IMR-90 (cell line): ENCODE data around the gene NFIX. TPM values are rescaled to one million over a fixed set of nuclear protein-coding genes. Genes with fewer than 3 reads are reported as not detected.

ENCODE experiments used
- ATAC-seq: fragments of 200-7000 bp; cut with Tn5 transposase; 2 replicates; pipeline ENCODE4 v1.9.1; 2020; ENCODE audit warnings: low read depth, mild to moderate bottlenecking, moderate library complexity
- BruUV-seq: library from RNA; stranded (reverse); fragments of 400-500 nt; replicated peaks from 2 replicates; lab custom pipeline; 2021; lab: Mats Ljungman, UMichigan
- CTCF ChIA-PET: fragments of 300-600 bp; formaldehyde crosslinking; extraction: SDS; loops from one replicate; lab custom pipeline; 2021; ENCODE audit warnings: antibody characterized with exemption; lab: Yijun Ruan, JAX
- POLR2A ChIA-PET: fragments of 300-600 bp; sonication (Branson Sonifier 250); formaldehyde crosslinking; loops from one replicate; lab custom pipeline; 2022; ENCODE audit warnings: antibody characterized with exemption; ENCODE audit not compliant: unreplicated experiment; lab: Charles Lee
- DNase-seq: peaks from one replicate; pipeline ENCODE4 v3.0.0; 2013
- H2AFZ ChIP-seq: replicated peaks from 2 replicates; pipeline ENCODE3; 2013; ENCODE audit warnings: low read length, mild to moderate bottlenecking; ENCODE audit not compliant: poor library complexity
- H2AK5ac ChIP-seq: 2 replicates; pipeline ENCODE4 v1.6.1; 2013; ENCODE audit warnings: low read depth, low read length, inconsistent platforms
- H2AK9ac ChIP-seq: replicated peaks from 2 replicates; pipeline ENCODE3; 2013; ENCODE audit warnings: mild to moderate bottlenecking, low read depth, low read length, moderate library complexity; ENCODE audit not compliant: poor library complexity
- H2BK120ac ChIP-seq: 2 replicates; pipeline ENCODE4 v1.6.1; 2013; ENCODE audit warnings: low read depth, low read length, inconsistent platforms
- H2BK15ac ChIP-seq: 3 replicates; pipeline ENCODE4 v1.6.1; 2013; ENCODE audit warnings: low read depth, low read length, inconsistent platforms
- H2BK20ac ChIP-seq: 2 replicates; pipeline ENCODE4 v1.6.1; 2013; ENCODE audit warnings: low read depth, mild to moderate bottlenecking, inconsistent platforms, low read length, moderate library complexity
- H2BK5ac ChIP-seq: 2 replicates; pipeline ENCODE4 v1.6.1; 2013; ENCODE audit warnings: mild to moderate bottlenecking, low read depth, low read length, inconsistent platforms; ENCODE audit not compliant: poor library complexity, severe bottlenecking
- H3K14ac ChIP-seq: replicated peaks from 2 replicates; pipeline ENCODE4 v1.6.1; 2013; ENCODE audit warnings: low read depth, low read length, inconsistent platforms
- H3K18ac ChIP-seq: 2 replicates; pipeline ENCODE4 v1.6.1; 2013; ENCODE audit warnings: low read depth, low read length, control low read depth
- H3K23ac ChIP-seq: 2 replicates; pipeline ENCODE4 v1.6.1; 2013; ENCODE audit warnings: low read depth, low read length, inconsistent platforms
- H3K27ac ChIP-seq: 2 replicates; pipeline ENCODE4 v1.5.1; 2013; ENCODE audit warnings: mild to moderate bottlenecking, control low read depth, low read length; ENCODE audit not compliant: insufficient read depth
- H3K27me3 ChIP-seq: 2 replicates; pipeline ENCODE4 v1.6.1; 2013; ENCODE audit warnings: low read length; ENCODE audit not compliant: control insufficient read depth, insufficient read depth
- H3K36me3 ChIP-seq: 2 replicates; pipeline ENCODE4 v1.6.1; 2013; ENCODE audit warnings: low read length, mixed read lengths; ENCODE audit not compliant: control insufficient read depth, insufficient read depth
- H3K4ac ChIP-seq: 2 replicates; pipeline ENCODE4 v1.6.1; 2013; ENCODE audit warnings: low read depth, low read length, inconsistent platforms
- H3K4me1 ChIP-seq: 2 replicates; pipeline ENCODE4 v1.6.1; 2013; ENCODE audit warnings: low read length, mixed read lengths; ENCODE audit not compliant: control insufficient read depth, insufficient read depth
- H3K4me2 ChIP-seq: 2 replicates; pipeline ENCODE4 v1.6.1; 2013; ENCODE audit warnings: low read depth, mild to moderate bottlenecking, control low read depth, low read length, moderate library complexity
- H3K4me3 ChIP-seq: 2 replicates; pipeline ENCODE4 v1.5.1; 2013; ENCODE audit warnings: low read depth, mild to moderate bottlenecking, control low read depth, low read length, moderate library complexity; ENCODE audit not compliant: insufficient read depth
- H3K56ac ChIP-seq: 2 replicates; pipeline ENCODE4 v1.6.1; 2013; ENCODE audit warnings: low read length, inconsistent platforms; ENCODE audit not compliant: insufficient read depth; ENCODE audit errors: extremely low read depth
- H3K79me1 ChIP-seq, 2 experiments: 2 replicates each; pipeline ENCODE4 v1.6.1; 2013; ENCODE audit warnings: low read length in 2 of 2, inconsistent platforms in 1 of 2, low read depth in 1 of 2
- H3K9ac ChIP-seq: 2 replicates; pipeline ENCODE4 v1.6.1; 2013; ENCODE audit warnings: low read depth, low read length, control low read depth
- H3K9me1 ChIP-seq: 2 replicates; pipeline ENCODE4 v1.6.1; 2013; ENCODE audit warnings: low read length, inconsistent platforms; ENCODE audit not compliant: insufficient read depth
- H3K9me3 ChIP-seq: 2 replicates; pipeline ENCODE4 v1.6.1; 2013; ENCODE audit warnings: low read length; ENCODE audit not compliant: control insufficient read depth, insufficient read depth
- H4K20me1 ChIP-seq: 2 replicates; pipeline ENCODE4 v1.6.1; 2013; ENCODE audit warnings: low read length, inconsistent platforms; ENCODE audit not compliant: insufficient read depth
- H4K5ac ChIP-seq: 2 replicates; pipeline ENCODE4 v1.6.1; 2013; ENCODE audit warnings: mild to moderate bottlenecking, low read depth, low read length, control low read depth
- H4K8ac ChIP-seq, 2 experiments: 2 replicates each; pipeline ENCODE4 v1.6.1; 2013; ENCODE audit warnings: low read depth in 2 of 2, low read length in 2 of 2, control low read depth in 1 of 2, inconsistent platforms in 1 of 2
- H4K91ac ChIP-seq: 2 replicates; pipeline ENCODE4 v1.6.1; 2013; ENCODE audit warnings: low read depth, low read length, inconsistent platforms; ENCODE audit not compliant: insufficient read depth
- CEBPB ChIP-seq: IDR thresholded peaks from 2 replicates; pipeline ENCODE4 v1.6.1; 2012; ENCODE audit warnings: low read depth, low read length, improper control_type of control experiment
- CTCF ChIP-seq: conservative IDR thresholded peaks from 2 replicates; pipeline ENCODE4 v1.5.1; 2012; ENCODE audit warnings: mild to moderate bottlenecking, low read depth, low read length, improper control_type of control experiment
- MAZ ChIP-seq: IDR thresholded peaks from 2 replicates; pipeline ENCODE4 v1.6.1; 2012; ENCODE audit warnings: low read depth, mild to moderate bottlenecking, low read length, improper control_type of control experiment, moderate library complexity, borderline replicate concordance
- SMC3 ChIP-seq: fragments of 150-350 bp; IDR thresholded peaks from 2 replicates; pipeline ENCODE4 v1.6.1; 2016; ENCODE audit warnings: low read depth, mild to moderate bottlenecking, antibody characterized with exemption, low read length, moderate library complexity
- WGBS, 2 experiments: methylation state at CpG; one replicate each; pipeline versions ENCODE4 v1.1.5 to v1.1.7; 2013; ENCODE audit warnings: missing lambda C conversion rate in 2 of 2; ENCODE audit not compliant: insufficient read length in 1 of 2; ENCODE audit errors: extremely low coverage in 2 of 2; 5-methylcytosine and 5-hydroxymethylcytosine counted together
- dilution Hi-C: fragments of 300-500 bp; cut with HindIII; formaldehyde crosslinking; loops from one replicate; pipeline ENCODE4 v1.14.3; 2018; ENCODE audit warnings: low sequenced_read_pairs; ENCODE audit not compliant: unreplicated experiment
- in situ Hi-C: fragments of 300-500 bp; cut with MboI; formaldehyde crosslinking; loops from 3 replicates; pipeline ENCODE4 v1.14.3; 2019; ENCODE audit warnings: low sequenced_read_pairs, inconsistent platforms, mixed read lengths
- intact Hi-C: fragments of 100-400 bp; cut with micrococcal nuclease; formaldehyde crosslinking; loops from 2 replicates; pipeline ENCODE4 v1.10.0; 2022
- polyA plus RNA-seq, 3 experiments: library from polyadenylated mRNA; depleted of rRNA; stranded (reverse); fragments of >200 nt; gene quantifications; 2 replicates each; pipeline ENCODE4 v1.2.3, GENCODE V29; 2012; ENCODE audit warnings: low replicate concordance in 1 of 3
- total RNA-seq: library from RNA; depleted of rRNA; stranded (reverse); fragments of >200 nt; gene quantifications from 2 replicates; pipeline ENCODE4 v1.2.3, GENCODE V29; 2012

The NFIX gene
- total and polyA plus RNA-seq, 2 of the 4 experiments (the other 2 are of a cell fraction), result 10.2 to 47.7 TPM

GRCh38 chr19:13091400-13092157 is 96.3 kb downstream of the NFIX start:
- H3K9ac ChIP-seq, result peak overlapping the region; percentile 42; the same call in 1 of the 2 replicates
- no peaks in the 10 kb centered on the region for H3K9me3 ChIP-seq
- H2BK20ac ChIP-seq, result no peak overlapping the region
- H3K56ac ChIP-seq, result no peak overlapping the region
- TF ChIP-seq CTCF (peak; percentile 23; the same call in 1 of the 2 replicates), MAZ (peak; percentile 74; the same call in 1 of the 2 replicates), SMC3 (no peak), CEBPB (peak; percentile 65)
- H2AK9ac ChIP-seq, result peak overlapping the region; percentile 91
- no peak overlapping the region; the same call in 2 of the 3 replicates for H2BK15ac ChIP-seq
- 0 out of 4 replicates have a peak overlapping the region, but pooled peaks of 1 of the 2 experiments have one; percentile 44 for H4K8ac ChIP-seq
- peaks cover 33% of the 10 kb centered on the region for H3K36me3 ChIP-seq
- intact Hi-C loops, result no loop called here
- H2AK5ac ChIP-seq, result peak overlapping the region; percentile 82
- 0 out of 4 replicates have a peak, but pooled peaks cover 0 to 4% of the 10 kb centered on the region in 2 experiments for H3K79me1 ChIP-seq
- H4K5ac ChIP-seq, result no peak overlapping the region
- peaks cover 9% of the 10 kb centered on the region; the same call in 1 of the 2 replicates for H3K4me1 ChIP-seq
- BruUV-seq, result no TSS peak
- ChIA-PET CTCF (interaction anchor here (1.5 to 1.6 kb wide), 2 partner anchors 31 to 114 kb away, joined by 3 to 6 read pairs; no protein-coding TSS in a partner anchor), POLR2A (interaction anchor here (0.7 kb wide), 2 partner anchors 58 to 62 kb away, joined by 7 read pairs; no protein-coding TSS in a partner anchor)
- WGBS, 2 experiments, result 73% methylated on average over 6 of the region's 25 CpGs; no CpG with 5 or more reads in 1 of the 2 experiments
- peak overlapping the region; percentile 46; the same call in 1 of the 2 replicates for H3K27ac ChIP-seq
- dilution Hi-C loops, result no loop called here
- H3K4me3 ChIP-seq, result no peak overlapping the region
- H3K23ac ChIP-seq, result no peak overlapping the region
- H3K4me2 ChIP-seq, result no peak overlapping the region
- H3K27me3 ChIP-seq, result no peaks in the 10 kb centered on the region
- DNase-seq, result peak; percentile 75
- no peak overlapping the region for H2BK120ac ChIP-seq
- no peak overlapping the region for H2BK5ac ChIP-seq
- peak overlapping the region; percentile 35; the same call in 1 of the 2 replicates for H4K91ac ChIP-seq
- in situ Hi-C loops, result loop anchor here (5.0 kb wide), 1 partner anchor 109 kb away; no protein-coding TSS in a partner anchor
- ATAC-seq, result peak; percentile 9
- H3K4ac ChIP-seq, result peak overlapping the region; percentile 20; the same call in 1 of the 2 replicates
- H3K18ac ChIP-seq, result no peak overlapping the region; the same call in 1 of the 2 replicates
- H2AFZ ChIP-seq, result no peak overlapping the region
- H4K20me1 ChIP-seq, result peaks cover 15% of the 10 kb centered on the region; the same call in 1 of the 2 replicates
- no peak overlapping the region for H3K14ac ChIP-seq
- H3K9me1 ChIP-seq, result no peaks in the 10 kb centered on the region
